K562 (cell line): ENCODE data around the gene UBASH3A. TPM values are rescaled to one million over a fixed set of nuclear protein-coding genes. Genes with fewer than 3 reads are reported as not detected.

Experiments
- ATF1 ChIP-seq, 2 experiments: fragments of 450-650 bp in 1 of 2; IDR thresholded peaks; 2 replicates each; pipeline ENCODE4 v1.6.1; 2016; ENCODE audit warnings: missing compliant biosample characterization in 1 of 2, missing genetic modification characterization in 1 of 2
- BRD9 ChIP-seq: fragments of 450-650 bp; IDR thresholded peaks from 2 replicates; pipeline ENCODE4 v1.6.1; 2018; ENCODE audit warnings: low read depth; ENCODE audit not compliant: partially characterized antibody
- EZH2 ChIP-seq: IDR thresholded peaks from 2 replicates; pipeline ENCODE4 v1.6.1; 2012; ENCODE audit warnings: low read depth, mild to moderate bottlenecking, inconsistent platforms, low read length, borderline replicate concordance
- HNRNPH1 ChIP-seq: fragments of 200-400 bp; formaldehyde crosslinking; optimal IDR thresholded peaks from 2 replicates; pipeline ENCODE3; 2017; ENCODE audit warnings: low read depth, mild to moderate bottlenecking, low read length, moderate library complexity
- ILK ChIP-seq: fragments of 450-650 bp; IDR thresholded peaks from 2 replicates; pipeline ENCODE4 v1.6.1; 2016; ENCODE audit warnings: missing genetic modification characterization, low read depth, mild to moderate bottlenecking, missing compliant biosample characterization, moderate library complexity, borderline replicate concordance
- IRF2 ChIP-seq: sonication (generic); formaldehyde crosslinking; IDR thresholded peaks from 2 replicates; pipeline ENCODE4 v1.8.1; 2022; ENCODE audit warnings: mild to moderate bottlenecking, missing genetic modification reagents
- SRSF7 ChIP-seq: fragments of 200-400 bp; formaldehyde crosslinking; optimal IDR thresholded peaks from 2 replicates; pipeline ENCODE3; 2017; ENCODE audit warnings: mild to moderate bottlenecking, low read depth, low read length
- STAT6 ChIP-seq: sonication (generic); formaldehyde crosslinking; IDR thresholded peaks from 2 replicates; pipeline ENCODE4 v1.8.1; 2023; ENCODE audit warnings: mild to moderate bottlenecking, missing genetic modification reagents
- ZNF12 ChIP-seq: sonication (generic); formaldehyde crosslinking; IDR thresholded peaks from 2 replicates; pipeline ENCODE4 v1.4.0; 2020; ENCODE audit warnings: mild to moderate bottlenecking, missing genetic modification reagents
- ZNF354B ChIP-seq: fragments of 250-450 bp; sonication (Bioruptor Pico); IDR thresholded peaks from 2 replicates; pipeline ENCODE4 v1.4.0; 2020
- polyA plus RNA-seq, 8 experiments: library from polyadenylated mRNA; depleted of rRNA in 4 of 8; stranded (reverse) in 5 of 8; unstranded in 3 of 8; fragments of >200 nt; fragmentation: Nextera tagmentation in 2 of 8; fragmentation: Illumina TruSeq in 1 of 8; extraction: Ambion mirVana in 2 of 8; extraction: Trizol in 1 of 8; gene quantifications; 2 replicates each; pipeline versions ENCODE4 v1.2.1 to v1.2.3, GENCODE V29; 2011 to 2014; ENCODE audit warnings: inconsistent platforms in 1 of 8, missing spikeins in 1 of 8
- total RNA-seq, 7 experiments: library from RNA; depleted of rRNA in 6 of 7; stranded (reverse); fragments of >200 nt in 6 of 7; fragmentation: Illumina TruSeq in 2 of 7; extraction: Trizol in 2 of 7; gene quantifications; 2 replicates each; pipeline versions ENCODE4 v1.2.1 to v1.2.3, GENCODE V29; 2011 to 2021; ENCODE audit warnings: low replicate concordance in 1 of 7
- TF ChIP-seq, protein P1 (sequence below): fragments of 250-450 bp; sonication (Bioruptor Pico); IDR thresholded peaks from 2 replicates; pipeline ENCODE4 v1.4.0; 2020; ENCODE audit warnings: mild to moderate bottlenecking, moderate library complexity

The UBASH3A gene
- total and polyA plus RNA-seq, 9 of the 15 experiments (the other 6 are each of a cell fraction or from before 2014, with no cell fraction given), result 0.23 to 1.8 (median 1.1) TPM

- TF ChIP-seq EZH2 (no peak), ATF1 (CRISPR knock-in tag; IDR thresholded peaks at IDR 0.05) (no peak), ATF1 (tag; IDR thresholded peaks at IDR 0.05) (no peak), SRSF7 (no peak), STAT6 (CRISPR knock-in tag) (no peak), HNRNPH1 (no peak), BRD9 (no peak), IRF2 (CRISPR knock-in tag) (no peak), ZNF12 (CRISPR knock-in tag) (no peak), ZNF354B (CRISPR knock-in tag) (no peak), ILK (tag) (no peak)
- TF ChIP-seq, protein P1, sequence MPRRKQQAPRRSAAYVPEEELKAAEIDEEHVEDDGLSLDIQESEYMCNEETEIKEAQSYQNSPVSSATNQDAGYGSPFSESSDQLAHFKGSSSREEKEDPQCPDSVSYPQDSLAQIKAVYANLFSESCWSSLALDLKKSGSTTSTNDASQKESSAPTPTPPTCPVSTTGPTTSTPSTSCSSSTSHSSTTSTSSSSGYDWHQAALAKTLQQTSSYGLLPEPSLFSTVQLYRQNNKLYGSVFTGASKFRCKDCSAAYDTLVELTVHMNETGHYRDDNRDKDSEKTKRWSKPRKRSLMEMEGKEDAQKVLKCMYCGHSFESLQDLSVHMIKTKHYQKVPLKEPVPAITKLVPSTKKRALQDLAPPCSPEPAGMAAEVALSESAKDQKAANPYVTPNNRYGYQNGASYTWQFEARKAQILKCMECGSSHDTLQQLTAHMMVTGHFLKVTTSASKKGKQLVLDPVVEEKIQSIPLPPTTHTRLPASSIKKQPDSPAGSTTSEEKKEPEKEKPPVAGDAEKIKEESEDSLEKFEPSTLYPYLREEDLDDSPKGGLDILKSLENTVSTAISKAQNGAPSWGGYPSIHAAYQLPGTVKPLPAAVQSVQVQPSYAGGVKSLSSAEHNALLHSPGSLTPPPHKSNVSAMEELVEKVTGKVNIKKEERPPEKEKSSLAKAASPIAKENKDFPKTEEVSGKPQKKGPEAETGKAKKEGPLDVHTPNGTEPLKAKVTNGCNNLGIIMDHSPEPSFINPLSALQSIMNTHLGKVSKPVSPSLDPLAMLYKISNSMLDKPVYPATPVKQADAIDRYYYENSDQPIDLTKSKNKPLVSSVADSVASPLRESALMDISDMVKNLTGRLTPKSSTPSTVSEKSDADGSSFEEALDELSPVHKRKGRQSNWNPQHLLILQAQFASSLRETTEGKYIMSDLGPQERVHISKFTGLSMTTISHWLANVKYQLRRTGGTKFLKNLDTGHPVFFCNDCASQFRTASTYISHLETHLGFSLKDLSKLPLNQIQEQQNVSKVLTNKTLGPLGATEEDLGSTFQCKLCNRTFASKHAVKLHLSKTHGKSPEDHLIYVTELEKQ (CRISPR knock-in tag), result no peak
Measured at GRCh38 chr21:42471716-42472330, 68.1 kb downstream of the UBASH3A start (continued).
